Upper lobe of left lung (tissue), 6 donors: ENCODE data around the gene RPS17. TPM values are rescaled to one million over a fixed set of nuclear protein-coding genes. Genes with fewer than 3 reads are reported as not detected.

Experiments used
- ATAC-seq, 2 donors: fragments of 200-7000 bp; cut with Tn5 transposase; one replicate each; pipeline ENCODE4 v1.9.1; 2022; ENCODE audit warnings: mild to moderate bottlenecking in 2 of 2, moderate library complexity in 2 of 2; ENCODE audit not compliant: low FRiP score in 2 of 2
- DNase-seq, 2 donors: peaks; one replicate each; pipeline ENCODE4 v3.0.0-alpha.2; 2019 to 2020
- H3K27ac ChIP-seq, 4 donors: fragments of 200-600 bp; sonication (generic); one replicate each; pipeline ENCODE4 v1.5.1; 2016 to 2019
- H3K27me3 ChIP-seq, 4 donors: fragments of 200-600 bp; sonication (generic); one replicate each; pipeline ENCODE4 v1.5.1; 2017 to 2019
- H3K36me3 ChIP-seq, 4 donors: fragments of 200-600 bp; sonication (generic); one replicate each; pipeline ENCODE4 v1.5.1; 2016 to 2019
- H3K4me1 ChIP-seq, 4 donors: fragments of 200-600 bp; sonication (generic); one replicate each; pipeline ENCODE4 v1.5.1; 2018 to 2019
- H3K4me3 ChIP-seq, 4 donors: fragments of 200-600 bp; sonication (generic); one replicate each; pipeline ENCODE4 v1.5.1; 2017 to 2019; ENCODE audit warnings: mild to moderate bottlenecking in 2 of 4, moderate library complexity in 1 of 4
- H3K9me3 ChIP-seq, 4 donors: fragments of 200-600 bp; sonication (generic); one replicate each; pipeline ENCODE4 v1.5.1; 2018 to 2019
- EP300 ChIP-seq, 4 donors: sonication (generic); formaldehyde crosslinking; IDR thresholded peaks; one replicate each; pipeline ENCODE4 v1.5.1; 2017; ENCODE audit warnings: antibody characterized with exemption in 4 of 4, control low read depth in 2 of 4
- POLR2A ChIP-seq, 4 donors: fragments of 450-650 bp; IDR thresholded peaks; one replicate each; pipeline ENCODE4 v1.5.1; 2016 to 2017; ENCODE audit warnings: antibody characterized with exemption in 4 of 4, mild to moderate bottlenecking in 2 of 4
- POLR2AphosphoS5 ChIP-seq, 2 donors: sonication (generic); formaldehyde crosslinking; IDR thresholded peaks; one replicate each; pipeline ENCODE4 v1.5.1; 2017; ENCODE audit warnings: antibody characterized with exemption in 2 of 2
- WGBS, 2 donors: methylation state at CpG; one replicate each; pipeline ENCODE4 v1.1.5; 2017 to 2018; 5-methylcytosine and 5-hydroxymethylcytosine counted together
- total RNA-seq, 6 donors: library from RNA; depleted of rRNA in 4 of 6; stranded (reverse); fragments of >200 nt in 4 of 6; gene quantifications; one replicate each; pipeline versions ENCODE4 v1.1.0 to v1.2.1, GENCODE V29; 2016 to 2021
- TF ChIP-seq, protein P1 (sequence below), 6 experiments: fragments of 450-650 bp in 4 of 6; fragments of 200-600 bp in 2 of 6; sonication (generic) in 2 of 6; IDR thresholded peaks; one replicate each; pipeline ENCODE4 v1.5.1; 2016 to 2019; ENCODE audit warnings: antibody characterized with exemption in 6 of 6
- donor health status: DM: no; HTN: no; CAD: no; lungs with moderate emphysema.
- donor health status: DM: no; HTN: yes; CAD: no; lungs with severe emphysema.

Gene RPS17
- total RNA-seq, 6 donors from 2014 or later: 299 to 1,601 (median 1,108) TPM

DNA sequence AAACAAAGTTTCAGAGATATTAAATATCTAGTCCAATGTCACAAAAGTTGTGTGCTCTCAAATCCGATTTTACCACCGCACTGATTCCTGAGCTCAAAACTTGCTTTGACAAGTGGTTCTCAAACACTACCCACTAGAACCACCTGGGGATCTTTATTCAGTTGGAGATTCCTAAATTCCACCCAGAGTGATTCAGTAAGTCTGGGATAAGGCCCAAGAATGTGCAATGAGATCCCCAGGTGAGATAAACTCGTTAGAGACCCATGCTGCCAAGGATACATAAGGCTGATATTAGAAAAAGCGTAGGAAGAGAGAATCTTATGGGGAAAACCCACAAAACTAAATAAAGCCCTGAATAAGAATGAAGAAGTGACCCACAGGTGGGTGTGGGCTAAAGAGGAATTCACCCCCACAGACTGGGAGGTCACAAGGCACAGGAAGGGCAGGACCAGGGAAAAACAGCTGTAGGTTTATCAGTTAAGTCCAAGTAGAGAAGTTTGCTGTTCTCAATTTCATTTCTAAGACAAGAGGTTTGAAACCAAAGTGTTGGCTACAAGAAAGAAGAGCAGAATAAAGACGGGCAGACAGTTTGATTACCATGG lies 11.5 kb upstream of the RPS17 start:
- H3K36me3 ChIP-seq: no peaks in the 10 kb centered on the region
- no peaks in the 10 kb centered on the region for H3K9me3 ChIP-seq
- WGBS, 2 donors: 65 to 73% methylated on average over 5 of the region's 5 CpGs
- no peaks in the 10 kb centered on the region for H3K27me3 ChIP-seq
- DNase-seq (no peak), ATAC-seq (no peak)
- TF ChIP-seq POLR2AphosphoS5 (IDR thresholded peaks at IDR 0.05): no peak
- no peak for TF ChIP-seq EP300 (IDR thresholded peaks at IDR 0.05)
- no peaks in the 10 kb centered on the region for H3K4me1 ChIP-seq
- no peak overlapping the region for H3K4me3 ChIP-seq
- no peak overlapping the region for H3K27ac ChIP-seq

DNA sequence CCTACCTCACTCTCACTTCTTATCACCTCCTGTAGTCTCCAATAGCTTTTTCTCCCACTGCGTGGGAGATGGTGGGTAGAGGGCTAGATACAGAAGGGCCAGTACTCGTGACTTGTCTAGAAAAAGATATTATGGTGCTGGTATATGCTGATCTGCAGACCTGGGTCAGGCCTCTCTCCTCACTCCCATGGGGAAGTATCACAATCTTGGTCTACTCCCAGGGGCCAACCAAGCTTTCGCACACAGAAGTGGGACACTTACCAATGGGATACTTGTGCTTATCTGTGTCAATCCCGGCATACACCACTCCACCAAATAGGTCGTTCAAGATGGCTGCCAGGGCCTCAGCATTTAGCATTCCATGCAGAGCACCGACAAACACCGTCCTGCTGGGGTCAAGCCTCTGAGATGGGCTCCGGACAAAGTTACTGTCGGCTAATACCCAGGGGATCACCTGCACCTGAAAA lies 9.0 kb upstream of the RPS17 start:
- DNase-seq: no peak
- TF ChIP-seq EP300 (IDR thresholded peaks at IDR 0.05) (no peak), POLR2AphosphoS5 (IDR thresholded peaks at IDR 0.05) (no peak), POLR2A (IDR thresholded peaks at IDR 0.05) (no peak)
- TF ChIP-seq, protein P1, sequence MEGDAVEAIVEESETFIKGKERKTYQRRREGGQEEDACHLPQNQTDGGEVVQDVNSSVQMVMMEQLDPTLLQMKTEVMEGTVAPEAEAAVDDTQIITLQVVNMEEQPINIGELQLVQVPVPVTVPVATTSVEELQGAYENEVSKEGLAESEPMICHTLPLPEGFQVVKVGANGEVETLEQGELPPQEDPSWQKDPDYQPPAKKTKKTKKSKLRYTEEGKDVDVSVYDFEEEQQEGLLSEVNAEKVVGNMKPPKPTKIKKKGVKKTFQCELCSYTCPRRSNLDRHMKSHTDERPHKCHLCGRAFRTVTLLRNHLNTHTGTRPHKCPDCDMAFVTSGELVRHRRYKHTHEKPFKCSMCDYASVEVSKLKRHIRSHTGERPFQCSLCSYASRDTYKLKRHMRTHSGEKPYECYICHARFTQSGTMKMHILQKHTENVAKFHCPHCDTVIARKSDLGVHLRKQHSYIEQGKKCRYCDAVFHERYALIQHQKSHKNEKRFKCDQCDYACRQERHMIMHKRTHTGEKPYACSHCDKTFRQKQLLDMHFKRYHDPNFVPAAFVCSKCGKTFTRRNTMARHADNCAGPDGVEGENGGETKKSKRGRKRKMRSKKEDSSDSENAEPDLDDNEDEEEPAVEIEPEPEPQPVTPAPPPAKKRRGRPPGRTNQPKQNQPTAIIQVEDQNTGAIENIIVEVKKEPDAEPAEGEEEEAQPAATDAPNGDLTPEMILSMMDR (IDR thresholded peaks at IDR 0.05): no peak
- no peak overlapping the region for H3K4me3 ChIP-seq
- no peaks in the 10 kb centered on the region for H3K4me1 ChIP-seq
- no peak overlapping the region for H3K27ac ChIP-seq
- no peak for ATAC-seq
- no peaks in the 10 kb centered on the region for H3K9me3 ChIP-seq
- H3K27me3 ChIP-seq: no peaks in the 10 kb centered on the region
- WGBS, 2 donors: 87 to 92% methylated on average over 7 to 9 of the region's 9 CpGs
- no peaks in the 10 kb centered on the region for H3K36me3 ChIP-seq

DNA sequence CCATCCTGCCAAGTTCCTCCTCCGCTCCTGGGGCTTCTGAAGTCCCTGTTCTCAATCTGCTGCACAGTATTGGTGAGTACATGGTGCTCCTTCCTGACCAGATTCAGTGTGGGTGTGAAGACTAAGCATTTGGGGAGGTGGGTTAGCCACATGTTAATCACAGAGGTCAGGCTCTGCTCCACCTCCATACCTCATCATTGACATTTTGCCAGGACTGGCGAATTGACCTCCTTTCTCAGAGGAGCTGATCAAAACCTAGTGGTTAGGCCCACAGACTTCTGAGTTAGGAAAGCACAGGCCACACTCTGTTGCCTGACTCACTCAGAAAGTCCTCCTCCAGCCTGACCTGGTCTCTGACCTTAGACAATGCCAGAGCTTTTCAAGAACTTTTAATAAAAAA lies 8.4 kb upstream of the RPS17 start:
- H3K4me1 ChIP-seq: no peaks in the 10 kb centered on the region
- TF ChIP-seq, protein P1 (IDR thresholded peaks at IDR 0.05): no peak
- TF ChIP-seq POLR2AphosphoS5 (IDR thresholded peaks at IDR 0.05): no peak
- TF ChIP-seq POLR2A (IDR thresholded peaks at IDR 0.05): no peak
- no peak for TF ChIP-seq EP300 (IDR thresholded peaks at IDR 0.05)
- 84 to 100% methylated on average over 2 of the region's 2 CpGs for WGBS, 2 donors
- H3K9me3 ChIP-seq: no peaks in the 10 kb centered on the region
- H3K4me3 ChIP-seq: no peak overlapping the region
- ATAC-seq (no peak), DNase-seq (no peak)
- H3K36me3 ChIP-seq: no peaks in the 10 kb centered on the region
- no peak overlapping the region for H3K27ac ChIP-seq
- no peaks in the 10 kb centered on the region for H3K27me3 ChIP-seq

DNA sequence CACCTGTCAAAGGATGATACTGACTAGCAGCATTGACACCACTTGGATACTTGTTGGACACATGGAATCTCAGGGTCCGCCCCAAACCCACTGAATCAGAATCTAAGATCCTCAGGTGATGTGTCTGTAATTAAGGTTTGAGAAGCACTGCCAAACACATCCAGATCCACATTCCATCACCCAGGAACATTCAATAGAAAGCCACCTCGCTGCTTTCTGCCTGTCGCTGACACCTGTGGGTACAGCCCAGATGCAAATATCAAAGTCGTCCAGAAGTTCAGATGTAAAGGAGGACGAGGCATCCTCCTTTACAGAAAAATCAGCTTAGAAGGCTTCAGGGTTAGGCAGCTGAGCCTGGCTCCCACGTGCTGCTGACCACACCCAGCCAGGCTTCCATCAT lies 5.2 kb upstream of the RPS17 start:
- DNase-seq: no peak
- ATAC-seq: no peak
- 71 to 82% methylated on average over 4 to 6 of the region's 6 CpGs for WGBS, 2 donors
- no peak for TF ChIP-seq POLR2AphosphoS5 (IDR thresholded peaks at IDR 0.05)
- Histone ChIP-seq H3K27ac (no peak overlapping the region), H3K9me3 (no peaks in the 10 kb centered on the region), H3K27me3 (no peaks in the 10 kb centered on the region), H3K4me1 (peaks cover 0 to 9% (median 6%) of the 10 kb centered on the region in 4 donors), H3K4me3 (no peak overlapping the region), H3K36me3 (no peaks in the 10 kb centered on the region)

DNA sequence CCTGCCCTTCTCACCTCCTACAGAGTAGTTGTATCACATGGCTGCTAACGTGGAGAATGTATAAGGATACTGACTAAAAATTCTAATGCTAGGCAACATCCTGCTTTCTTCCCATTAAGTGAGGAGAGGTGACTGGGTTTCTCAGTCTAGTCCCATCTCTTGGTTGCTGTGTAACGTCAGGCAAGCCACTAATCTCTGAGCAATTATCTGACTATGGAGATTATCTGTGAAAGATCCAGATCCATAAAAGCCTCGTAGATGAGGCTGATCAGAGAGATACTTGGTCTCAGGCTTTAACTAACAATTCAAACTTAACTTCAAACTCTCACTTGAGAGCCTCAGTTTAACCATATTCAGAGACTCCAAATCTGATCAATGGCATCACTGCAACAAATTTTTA lies 4.7 kb upstream of the RPS17 start:
- no peak overlapping the region for H3K4me3 ChIP-seq
- no peak for TF ChIP-seq POLR2AphosphoS5 (IDR thresholded peaks at IDR 0.05)
- no peaks in the 10 kb centered on the region for H3K9me3 ChIP-seq
- 58 to 74% methylated on average over 3 of the region's 3 CpGs for WGBS, 2 donors
- no peak overlapping the region for H3K27ac ChIP-seq
- ATAC-seq: no peak
- H3K4me1 ChIP-seq: peaks cover 0 to 9% (median 6%) of the 10 kb centered on the region in 4 donors
- no peaks in the 10 kb centered on the region for H3K36me3 ChIP-seq
- no peak for DNase-seq
- H3K27me3 ChIP-seq: no peaks in the 10 kb centered on the region

DNA sequence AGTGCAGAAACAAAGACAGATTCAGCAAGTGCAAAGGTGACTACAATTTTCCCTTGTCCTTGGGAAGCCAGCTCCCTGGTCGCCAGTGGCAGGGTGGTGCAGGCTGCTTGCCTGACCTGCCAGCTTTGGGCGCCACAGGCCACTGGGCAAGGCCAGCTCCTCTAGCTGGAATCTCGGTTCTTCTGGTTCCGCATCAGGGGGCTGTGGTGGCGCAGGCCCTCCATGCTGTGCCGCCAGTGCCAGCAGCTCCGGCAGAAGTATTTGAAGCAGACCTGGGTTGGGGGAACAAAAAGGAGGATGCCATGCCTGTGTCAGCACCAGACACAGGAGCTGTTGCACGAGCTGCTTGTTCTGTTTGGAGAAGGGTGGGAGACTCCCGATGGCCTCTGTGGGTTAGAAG lies 4.2 kb upstream of the RPS17 start:
- Histone ChIP-seq H3K9me3 (no peaks in the 10 kb centered on the region), H3K4me3 (no peak overlapping the region), H3K27me3 (no peaks in the 10 kb centered on the region), H3K27ac (no peak overlapping the region), H3K36me3 (no peaks in the 10 kb centered on the region), H3K4me1 (peaks cover 1 to 11% (median 6%) of the 10 kb centered on the region in 4 donors)
- 87 to 91% methylated on average over 8 to 9 of the region's 9 CpGs for WGBS, 2 donors
- ATAC-seq (no peak), DNase-seq (peak in 1 of 2 donors; percentile 48)
- TF ChIP-seq, protein P1 (IDR thresholded peaks at IDR 0.05): no peak
